ENCODE measurements around the gene PTPRK.

GRCh38 chr6:128438393-128438792 lies 82.0 kb downstream of the PTPRK start:
- TF ChIP-seq CTCF (IDR thresholded peaks at IDR 0.05; ENCODE audit: control extremely low read depth in 1 of 3, insufficient read depth in 1 of 3, low read depth in 1 of 3, low read length in 3 of 3) (no peak), EP300 (IDR thresholded peaks at IDR 0.05; ENCODE audit: borderline replicate concordance in 1 of 2, low read depth in 2 of 2, low read length in 2 of 2) (no peak), POLR2AphosphoS5 (IDR thresholded peaks at IDR 0.05; ENCODE audit: low read depth, low read length) (no peak), TBP (IDR thresholded peaks at IDR 0.05; ENCODE audit: low read depth, low read length) (no peak), ASH2L (IDR thresholded peaks at IDR 0.05; ENCODE audit: low read length) (no peak), ZNF274 (IDR thresholded peaks at IDR 0.05; ENCODE audit: borderline replicate concordance, extremely low read depth, low read length) (no peak), BRCA1 (IDR thresholded peaks at IDR 0.05; ENCODE audit: low read depth, low read length) (no peak), NRF1 (IDR thresholded peaks at IDR 0.05; ENCODE audit: low read depth, low read length) (no peak), MAX (IDR thresholded peaks at IDR 0.05) (no peak)
